Activated CD4-positive, CD25-positive, alpha-beta regulatory T cell treated with anti-CD3 and anti-CD28 coated beads, Interleukin-2, amount 50 U/mL, for 16 hours (primary cell): Measurements from ENCODE around the gene CCL28.
"Not testable (repeated sequence)": the region's sequence is repeated elsewhere in the genome, so short reads cannot be mapped to it uniquely, and the experiment has no call there.

ENCODE experiments used
- DNase-seq: peaks from one replicate; pipeline ENCODE4 v3.0.0-alpha.2; 2020; ENCODE audit warnings: low read depth, low spot score

Gene CCL28

DNA sequence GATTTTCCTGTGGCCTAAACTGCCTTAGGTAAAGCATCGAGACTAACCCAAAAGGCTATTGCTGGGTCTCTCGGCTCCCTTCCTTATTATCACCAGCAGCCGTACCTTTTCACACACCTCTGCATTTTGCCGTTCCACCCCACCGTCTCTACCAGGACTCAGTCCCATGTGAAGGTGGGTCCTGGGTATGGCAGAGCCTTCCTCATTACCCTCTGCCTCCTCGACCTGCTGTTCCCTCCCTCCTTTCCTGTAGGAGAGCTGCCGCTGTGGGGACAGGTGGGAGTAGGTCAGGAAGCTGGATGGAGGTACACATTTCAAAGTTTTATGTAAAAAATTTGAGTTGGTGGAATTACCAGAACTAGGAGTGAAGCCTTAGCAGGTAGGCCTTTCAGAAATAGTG lies 1.8 kb downstream of the CCL28 start:
- DNase-seq, result no peak

DNA sequence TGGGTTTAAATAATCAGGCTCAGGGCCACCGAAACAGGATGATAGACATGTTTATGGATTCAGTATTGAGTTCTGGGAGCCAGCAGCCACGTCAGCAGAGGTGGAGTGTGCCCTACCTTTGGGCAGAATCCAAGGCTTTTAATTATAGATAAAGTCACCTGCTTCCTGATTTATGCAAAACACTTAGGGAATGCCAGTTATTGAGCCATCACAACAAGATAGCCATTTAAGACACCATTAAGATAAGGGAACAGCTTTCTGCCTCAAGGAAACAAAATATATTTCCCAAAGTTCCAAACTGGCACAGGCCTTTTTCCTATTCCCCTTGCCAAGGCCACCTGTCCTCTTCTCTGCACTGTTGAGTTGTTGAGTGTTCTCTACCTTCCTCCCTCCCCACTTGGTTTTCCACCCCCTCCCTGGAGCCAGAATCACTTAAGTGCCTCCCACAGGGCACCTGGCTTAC lies 2.4 kb downstream of the CCL28 start:
- no peak for DNase-seq

DNA sequence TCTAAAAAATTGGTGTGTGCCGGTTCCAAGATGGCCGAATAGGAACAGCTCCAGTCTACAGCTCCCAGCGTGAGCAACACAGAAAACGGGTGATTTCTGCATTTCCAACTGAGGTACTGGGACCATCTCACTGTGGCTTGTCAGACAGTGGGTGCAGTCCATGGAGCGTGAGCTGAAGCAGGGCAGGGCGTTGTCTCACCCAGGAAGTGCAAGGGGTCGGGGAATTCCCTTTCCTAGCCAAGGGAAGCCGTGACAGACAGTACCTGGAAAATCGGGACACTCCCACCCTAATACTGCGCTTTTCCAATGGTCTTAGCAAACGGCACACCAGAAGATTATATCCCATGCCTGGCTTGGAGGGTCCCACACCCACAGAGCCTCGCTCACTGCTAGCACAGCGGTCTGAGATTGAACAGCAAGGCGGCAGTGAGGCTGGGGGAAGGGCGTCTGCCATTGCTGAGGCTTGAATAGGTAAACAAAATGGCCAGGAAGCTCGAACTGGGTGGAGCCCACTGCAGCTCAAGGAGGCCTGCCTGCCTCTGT lies 9.6 kb downstream of the CCL28 start:
- DNase-seq, result not testable (repeated sequence)

DNA sequence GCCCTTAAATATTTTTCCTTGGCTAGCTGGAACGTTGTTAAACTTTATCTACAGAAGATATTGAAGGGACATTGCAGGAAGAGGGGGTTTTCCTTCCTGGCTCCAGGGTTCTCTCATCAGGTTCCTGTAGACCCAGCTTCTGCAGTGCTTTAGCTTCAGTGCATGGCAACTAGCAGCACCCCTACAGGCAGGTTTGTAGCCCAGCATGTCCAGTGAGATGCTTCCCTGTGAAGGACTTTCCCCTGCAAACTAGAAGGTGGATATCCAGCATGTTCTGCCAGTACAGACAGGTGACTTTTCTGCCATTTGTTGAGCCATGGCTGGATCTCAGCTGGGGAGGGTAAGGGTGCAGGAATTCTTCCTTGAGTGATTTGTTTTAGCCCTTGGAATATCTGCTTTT lies 10.4 kb downstream of the CCL28 start:
- DNase-seq, result no peak

DNA sequence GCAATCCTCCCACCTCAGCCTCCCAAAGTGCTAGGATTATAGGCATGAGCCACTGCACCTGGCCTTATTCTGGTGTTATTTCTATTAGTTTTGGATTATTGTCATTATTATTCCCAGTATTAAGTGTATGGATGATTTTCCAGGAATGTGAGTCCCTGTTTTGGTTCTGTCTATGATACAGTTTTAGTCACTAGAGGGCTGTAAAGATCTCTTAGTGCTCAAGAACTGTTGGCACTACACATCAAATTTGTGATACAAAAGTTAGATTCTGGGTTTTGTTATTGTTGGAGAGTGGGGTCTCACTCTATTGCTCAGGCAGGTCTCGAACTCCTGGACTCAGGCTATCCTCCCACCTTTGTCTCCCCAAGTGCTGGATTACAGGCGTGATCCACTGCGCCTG lies 12.1 kb downstream of the CCL28 start:
- DNase-seq, result no peak

DNA sequence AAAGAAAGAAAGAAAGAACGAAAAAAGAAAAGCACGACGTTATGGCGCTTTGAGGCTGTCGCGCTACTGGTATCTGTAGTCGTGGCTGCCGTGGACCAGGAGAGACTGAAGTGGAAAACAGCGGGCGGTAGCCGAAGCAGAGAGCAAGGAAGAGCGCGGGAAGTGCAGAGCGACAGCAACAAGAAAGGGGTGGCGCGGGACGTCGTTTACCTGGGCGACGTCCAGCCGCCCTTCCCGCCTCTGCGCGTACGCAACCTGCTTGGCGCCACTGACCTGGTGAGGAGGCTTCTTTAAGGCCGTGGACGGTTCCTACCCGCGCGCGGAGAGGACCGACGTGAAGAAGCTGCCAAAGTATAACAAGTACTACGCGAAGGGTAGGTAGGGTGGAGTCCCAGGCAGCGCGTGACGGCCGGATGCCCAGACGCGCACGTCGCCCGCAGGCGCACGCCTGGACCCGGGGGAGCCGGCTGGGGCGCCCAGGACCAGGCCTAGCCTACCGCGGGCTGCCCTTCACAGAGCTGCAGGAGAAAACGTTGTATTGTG lies 15.4 kb downstream of the CCL28 start:
- DNase-seq, result peak; percentile 13

DNA sequence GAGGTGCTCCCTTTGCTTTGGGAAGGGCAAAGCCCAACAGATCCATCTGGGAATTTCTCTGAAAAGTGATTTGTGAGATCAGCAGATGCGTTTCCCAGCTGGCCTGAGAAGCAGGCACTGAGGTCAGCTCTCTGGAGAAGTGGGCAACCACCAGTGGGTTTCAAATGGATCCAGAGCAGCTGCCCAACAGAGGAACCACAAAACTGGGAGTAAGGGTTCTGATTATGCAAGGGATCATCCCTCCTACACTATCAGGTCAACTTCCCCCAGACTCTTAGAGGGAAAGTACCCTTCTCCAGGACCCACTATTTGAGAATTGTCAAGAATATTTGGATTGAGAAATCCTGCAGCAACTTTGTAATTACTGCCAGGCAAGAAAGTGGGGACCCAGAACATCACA lies 21.7 kb downstream of the CCL28 start:
- DNase-seq, result no peak

DNA sequence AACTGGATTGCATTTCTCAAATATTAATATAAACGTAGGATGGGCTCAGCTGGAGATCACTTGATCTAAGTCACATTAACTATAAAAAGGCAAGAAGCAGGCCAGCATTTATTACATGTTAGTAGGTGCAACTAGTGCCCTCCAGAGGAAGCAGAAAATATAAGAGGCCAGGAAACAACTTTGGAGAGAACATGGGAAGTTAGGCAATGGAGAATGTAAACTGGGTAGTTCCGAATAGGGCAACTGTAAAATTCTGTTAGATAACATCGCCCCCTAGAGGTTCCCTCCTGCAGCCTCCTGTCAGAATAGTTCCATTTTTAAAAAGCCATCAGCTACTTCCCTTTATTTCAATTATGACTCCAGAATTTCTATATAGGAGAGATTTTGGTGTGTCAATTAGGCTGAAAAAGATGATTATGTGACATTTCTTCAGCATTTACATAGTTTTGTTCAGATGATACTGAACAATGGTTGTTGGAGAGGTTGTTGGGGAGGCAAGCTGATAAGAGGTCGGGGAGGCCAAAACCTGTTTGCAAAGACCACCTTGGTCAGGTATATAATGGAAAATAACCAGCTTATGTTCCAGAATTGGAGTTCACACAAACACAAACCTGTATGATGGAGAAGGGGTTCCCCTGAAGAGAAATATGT lies 22.4 kb downstream of the CCL28 start:
- DNase-seq, result peak; percentile 4

DNA sequence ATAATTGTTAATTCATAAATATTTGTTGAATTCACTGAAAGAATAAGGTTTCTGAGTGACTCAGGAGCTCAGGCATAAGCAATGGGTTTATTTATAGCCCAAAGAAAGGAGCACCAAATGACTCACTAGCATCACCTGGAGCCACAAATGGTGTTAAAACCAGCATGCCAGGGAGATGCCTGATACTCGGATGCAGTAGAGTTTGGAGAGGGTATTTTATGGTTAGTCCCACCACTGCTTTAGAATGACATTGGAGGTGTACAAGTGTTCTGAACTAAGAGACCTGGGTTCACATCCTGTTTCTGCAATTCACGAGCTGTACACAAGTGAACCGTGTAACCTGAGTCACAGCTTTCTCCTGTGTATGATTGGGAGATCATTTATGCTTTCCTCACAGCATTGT lies 25.2 kb downstream of the CCL28 start:
- DNase-seq, result no peak

DNA sequence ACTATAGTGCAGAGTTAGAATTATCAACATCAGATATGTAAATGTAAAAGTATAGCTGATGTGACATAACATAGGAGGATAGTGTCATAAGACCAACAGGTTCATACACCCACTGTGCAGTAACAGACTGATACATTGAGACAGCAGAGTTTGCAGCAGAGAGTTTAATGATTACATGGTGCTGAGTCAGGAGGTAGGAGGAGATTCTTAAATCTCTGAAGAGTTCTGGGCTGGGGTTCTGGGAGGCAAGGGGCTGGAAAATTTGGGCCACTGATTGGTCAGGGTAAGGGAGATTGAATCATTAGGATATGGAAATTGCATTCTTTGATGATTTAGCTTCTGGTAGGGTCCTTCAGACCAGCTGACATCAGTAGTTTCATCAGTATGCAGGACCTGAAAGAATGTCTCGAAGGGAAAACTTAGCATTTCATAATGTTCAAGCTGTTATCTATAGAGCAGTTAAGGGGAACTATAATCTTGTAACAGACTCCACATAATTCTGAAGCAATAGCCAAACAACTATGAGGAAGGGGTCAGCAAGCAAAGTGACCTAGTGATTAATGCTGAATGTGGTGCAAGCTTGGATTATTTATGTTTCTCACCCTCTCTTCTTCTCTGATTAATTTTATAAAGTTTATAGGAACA lies 35.6 kb downstream of the CCL28 start:
- no peak for DNase-seq

DNA sequence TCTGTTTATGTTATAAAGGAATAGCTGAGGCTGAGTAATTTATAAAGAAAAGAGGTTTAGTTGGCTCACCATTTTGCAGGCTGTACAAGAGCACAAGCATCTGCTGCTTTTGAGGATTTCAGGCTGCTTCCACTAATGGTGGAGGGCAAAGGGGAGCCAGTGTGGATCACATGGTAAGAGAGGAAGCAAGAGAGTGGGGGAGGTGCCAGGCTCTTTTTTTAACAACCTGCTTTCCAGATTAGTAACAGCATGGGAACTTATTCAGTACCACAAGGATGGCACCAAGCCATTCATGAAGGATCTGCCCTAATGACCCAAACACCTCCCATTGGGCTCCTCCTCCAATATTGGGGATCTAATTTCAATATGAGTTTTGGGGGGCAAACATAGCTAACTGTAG lies 40.4 kb downstream of the CCL28 start:
- DNase-seq, result no peak

DNA sequence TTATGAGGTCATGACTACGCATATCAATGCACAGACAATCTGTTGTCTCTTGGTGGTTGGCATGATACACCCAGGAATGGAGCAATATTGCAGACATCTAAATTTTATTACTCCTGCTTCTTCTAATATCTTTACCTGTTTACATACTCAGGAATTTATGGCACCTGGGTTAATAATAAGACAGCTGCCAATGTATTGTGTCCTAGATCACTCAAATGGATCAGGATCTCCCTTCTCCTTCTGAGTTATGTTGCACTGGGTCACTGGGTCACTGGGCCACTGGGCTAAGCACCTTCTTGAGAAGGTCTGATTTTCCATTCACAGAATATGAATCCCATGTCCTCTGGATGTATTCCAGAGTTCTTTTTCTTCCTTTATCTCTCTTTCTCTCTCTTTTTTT lies 41.8 kb downstream of the CCL28 start:
- no peak for DNase-seq

DNA sequence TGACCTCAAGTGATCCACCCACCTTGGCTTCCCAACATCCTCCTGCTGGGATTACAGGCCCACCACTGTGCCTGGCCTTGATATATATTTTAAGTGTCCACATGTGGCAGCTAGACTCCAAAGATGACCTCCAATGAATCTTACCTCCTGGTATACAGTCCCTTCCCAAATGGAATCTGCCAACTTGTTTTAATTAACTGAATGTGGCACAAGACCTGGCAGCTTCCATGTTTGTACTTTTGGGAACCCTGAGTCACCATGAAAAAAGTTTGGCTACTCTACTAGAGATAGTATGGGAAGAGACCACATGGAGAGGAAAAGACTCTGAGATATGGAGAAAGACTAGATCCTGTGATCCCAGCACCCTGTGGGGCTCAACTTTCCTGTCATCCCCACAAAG lies 42.5 kb downstream of the CCL28 start:
- no peak for DNase-seq

DNA sequence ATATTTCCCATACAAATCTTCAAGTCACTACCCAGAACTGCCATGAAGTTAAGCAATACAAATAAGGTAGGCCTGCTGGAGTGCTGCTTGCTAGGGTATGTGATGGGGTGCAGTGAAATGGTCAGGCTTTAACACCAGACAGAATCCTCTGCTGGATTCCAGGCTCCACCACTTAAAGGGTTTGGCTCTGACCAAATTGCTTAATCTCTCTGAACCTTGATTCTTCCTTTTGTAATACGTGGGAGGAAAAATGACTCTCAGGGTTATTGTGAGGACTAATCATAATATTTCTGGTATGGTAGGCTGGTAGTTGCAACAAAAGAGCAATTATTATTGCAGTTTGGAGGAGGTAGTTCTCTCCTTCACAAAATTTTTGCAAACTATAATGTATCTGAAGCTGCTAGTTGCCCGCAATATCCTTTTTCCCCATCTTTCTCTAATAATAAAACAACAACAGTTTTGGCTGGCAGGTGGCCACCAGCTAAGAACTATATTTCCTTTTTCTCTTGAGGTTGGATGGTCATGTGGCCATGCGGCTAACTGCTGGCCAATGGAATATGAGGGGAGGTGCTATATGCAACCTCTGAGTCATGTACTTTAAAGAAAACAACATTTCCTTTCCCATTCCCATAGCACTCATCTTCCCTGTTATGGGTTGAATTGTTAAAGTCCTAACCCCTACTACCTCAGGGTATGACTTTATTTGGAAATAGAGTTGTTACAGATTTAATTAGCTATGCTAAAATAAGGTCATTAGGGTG lies 44.1 kb downstream of the CCL28 start:
- no peak for DNase-seq

DNA sequence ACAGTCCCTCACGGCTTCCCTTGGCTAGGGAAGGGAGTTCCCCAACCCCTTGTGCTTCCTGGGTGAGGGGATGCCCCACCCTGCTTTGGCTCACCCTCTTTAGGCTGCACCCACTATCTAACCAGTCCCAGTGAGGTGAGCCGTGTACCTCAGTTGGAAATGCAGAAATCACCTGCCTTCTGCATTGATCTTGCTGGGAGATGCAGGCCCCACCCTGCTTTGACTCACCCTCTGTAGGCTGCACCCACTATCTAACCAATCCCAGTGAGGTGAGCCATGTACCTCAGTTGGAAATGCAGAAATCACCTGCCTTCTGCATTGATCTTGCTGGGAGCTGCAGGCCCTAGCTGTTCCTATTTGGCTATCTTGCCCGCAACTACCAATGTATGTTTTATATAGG lies 44.7 kb downstream of the CCL28 start:
- DNase-seq, result no peak

DNA sequence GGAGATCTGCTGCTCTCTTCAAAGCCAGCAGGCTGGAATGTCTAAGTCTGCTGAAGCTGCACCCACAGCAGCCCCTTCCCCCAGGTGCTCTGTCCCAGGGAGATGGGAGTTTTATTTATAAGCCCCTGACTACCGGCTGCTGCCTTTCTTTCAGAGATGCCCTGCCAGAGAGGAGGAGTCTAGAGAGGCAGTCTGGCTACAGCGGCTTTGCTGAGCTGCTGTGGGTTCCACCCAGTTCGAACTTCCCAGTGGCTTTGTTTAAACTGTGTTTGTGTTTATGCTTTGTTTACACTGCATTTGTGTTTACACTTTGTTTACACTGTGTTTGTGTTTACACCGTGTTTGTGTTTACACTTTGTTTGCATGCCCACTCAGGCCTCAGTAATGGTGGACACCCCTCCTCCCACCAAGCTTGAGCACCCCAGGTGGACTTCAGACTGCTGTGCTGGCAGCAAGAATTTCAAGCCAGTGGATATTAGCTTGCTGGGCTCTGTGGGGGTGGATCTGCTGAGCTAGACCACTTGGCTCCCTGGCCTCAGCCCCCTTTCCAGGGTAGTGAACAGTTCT lies 45.4 kb downstream of the CCL28 start:
- not testable (repeated sequence) for DNase-seq

DNA sequence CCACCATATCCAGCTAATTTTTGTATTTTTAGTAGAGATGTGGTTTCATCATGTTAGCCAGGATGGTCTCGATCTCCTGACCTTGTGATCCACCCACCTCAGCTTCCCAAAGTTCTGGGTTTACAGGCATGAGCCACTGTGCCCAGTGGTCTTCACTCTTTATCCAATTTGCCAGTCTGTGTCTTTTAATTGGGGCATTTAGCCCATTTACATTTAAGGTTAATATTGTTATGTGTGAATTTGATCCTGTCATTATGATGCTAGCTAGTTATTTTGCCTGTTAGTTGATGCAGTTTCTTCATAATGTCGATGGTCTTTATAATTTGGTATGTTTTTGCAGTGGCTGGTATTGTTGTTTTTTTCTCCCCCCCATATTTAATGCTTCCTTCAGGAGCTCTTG lies 47.0 kb downstream of the CCL28 start:
- DNase-seq, result not testable (repeated sequence)

DNA sequence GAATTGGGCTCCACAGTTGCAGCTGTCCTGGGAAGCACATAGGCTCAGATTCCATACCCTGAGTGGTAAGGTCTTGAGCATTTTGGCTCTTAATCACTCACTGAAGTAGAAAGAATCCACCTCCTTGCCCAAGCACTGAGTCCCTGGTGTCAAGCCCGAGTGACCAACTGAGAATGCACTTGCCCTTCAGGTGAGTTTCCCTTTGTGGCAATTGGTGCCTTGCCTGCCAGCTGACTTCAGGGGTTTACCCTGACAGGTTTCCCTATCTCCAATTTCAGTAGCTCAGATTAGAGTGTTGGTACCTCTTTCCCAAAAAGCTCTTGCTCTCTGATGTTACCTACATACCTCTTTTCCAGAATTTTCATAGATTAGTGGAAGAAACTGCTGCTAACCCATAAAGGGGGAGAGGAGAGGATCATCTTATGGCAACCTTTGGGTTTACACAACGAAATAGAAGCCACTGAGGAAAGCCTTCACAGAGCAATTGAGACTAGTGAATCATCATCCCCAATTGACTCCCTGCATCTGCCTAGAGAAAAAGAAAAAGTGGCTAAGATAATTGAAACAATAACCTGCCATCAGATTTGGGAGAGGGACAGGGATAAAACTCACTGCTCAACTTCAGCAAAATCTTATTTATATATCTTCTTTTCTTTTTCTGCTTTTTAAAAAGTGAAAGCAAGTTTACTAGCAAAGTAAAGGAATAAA lies 48.6 kb downstream of the CCL28 start:
- DNase-seq, result no peak

DNA sequence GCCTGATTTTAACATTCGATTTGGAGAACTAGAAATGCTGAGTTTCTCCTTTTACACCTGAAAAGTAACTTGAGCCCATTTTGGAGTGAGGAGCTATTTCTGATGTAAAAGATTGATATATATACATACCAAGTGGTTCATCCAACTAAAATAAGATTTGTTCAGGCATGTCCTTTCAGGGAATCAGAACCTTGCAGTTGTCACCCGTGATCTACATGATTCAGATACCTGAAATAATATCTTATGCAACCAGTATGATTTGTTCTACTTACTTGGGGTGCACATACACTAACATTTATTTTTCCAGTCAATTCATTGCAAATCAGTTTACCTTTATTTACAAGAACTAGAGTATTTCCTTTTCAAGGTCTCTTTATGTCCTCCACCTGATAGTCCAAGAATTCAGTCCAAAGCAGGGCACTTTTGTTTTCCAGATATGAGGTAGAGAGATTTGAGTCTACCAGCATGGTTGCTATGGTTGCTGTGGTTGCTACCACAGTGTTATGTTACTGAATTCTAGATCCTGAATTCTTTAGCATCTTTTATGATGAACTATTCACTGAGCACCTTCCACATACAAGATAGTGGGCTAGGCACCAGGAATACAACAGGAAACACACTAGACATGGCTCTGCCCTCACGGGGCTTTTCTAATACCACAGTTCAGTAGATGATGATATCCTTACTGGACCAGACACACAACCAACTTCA lies 49.3 kb downstream of the CCL28 start:
- DNase-seq, result no peak

DNA sequence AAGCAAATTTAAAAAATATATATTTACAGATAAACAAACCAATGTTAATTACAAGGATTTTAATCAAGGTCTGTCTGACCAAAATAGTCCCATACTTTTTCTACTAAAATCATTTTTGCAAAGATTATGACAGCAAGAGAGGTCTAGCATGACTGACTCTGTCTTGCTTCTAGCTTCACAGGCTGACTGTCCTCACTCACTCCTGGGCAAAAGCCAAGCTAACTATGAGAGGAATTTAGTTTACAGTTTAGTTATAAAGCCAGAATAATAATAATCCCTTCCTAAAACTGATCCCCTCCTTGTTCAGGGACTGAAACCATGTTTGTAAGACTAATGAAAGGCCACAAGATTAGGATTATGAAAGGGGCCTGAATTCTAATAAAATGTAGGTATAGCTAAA lies 53.5 kb downstream of the CCL28 start:
- DNase-seq, result no peak

DNA sequence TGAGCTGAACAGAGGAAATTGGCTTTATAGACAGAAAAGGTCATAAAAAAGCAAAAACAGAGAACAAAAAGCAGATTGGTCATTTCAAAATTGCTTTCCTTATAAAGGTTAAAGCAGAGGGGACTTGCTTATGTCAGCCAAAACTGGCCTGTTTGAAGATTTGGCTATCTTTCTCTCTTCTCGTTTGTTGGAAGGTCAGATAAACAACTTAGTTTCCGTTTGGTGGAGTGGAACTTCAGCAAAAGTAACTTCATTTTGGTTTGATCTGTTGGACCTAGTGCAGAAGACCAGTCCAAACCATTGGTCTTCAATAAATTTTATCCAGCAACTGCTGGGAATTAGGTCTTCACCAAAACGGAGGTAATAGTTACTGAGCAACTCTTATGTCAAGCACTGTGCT lies 53.9 kb downstream of the CCL28 start:
- DNase-seq, result no peak
